ENCODE data around the gene GARS1. TPM values are rescaled to one million over a fixed set of nuclear protein-coding genes. Genes with fewer than 3 reads are reported as not detected.
A peak's percentile ranks its signal among the peaks of the same experiment; 100 is the strongest.

GARS1 gene
- total RNA-seq, 5 donors from 2014 or later (not counting 1 experiment from before 2014, with no cell fraction given): 78.8 to 121 (median 114) TPM

- Histone ChIP-seq H3K9me3 (no peaks in the 10 kb centered on the region), H3K27me3 (replicated peaks in 1 of 2; ENCODE audit: control insufficient read depth in 2 of 2, extremely low read depth in 1 of 2, insufficient read depth in 2 of 2, low read length in 1 of 2) (peaks cover 0 to 14% of the 10 kb centered on the region in 2 experiments), H3K4me1 (ENCODE audit: control insufficient read depth in 1 of 2, extremely low read depth in 1 of 2, insufficient read depth in 2 of 2, low read length in 2 of 2) (no peaks in the 10 kb centered on the region), H3K4me3 (ENCODE audit: control insufficient read depth in 1 of 2, extremely low read depth in 1 of 2, low read length in 1 of 2) (no peak overlapping the region), H3K27ac (ENCODE audit: low read length) (no peak overlapping the region), H3K36me3 (ENCODE audit: control insufficient read depth in 2 of 2, extremely low read depth in 1 of 2, insufficient read depth in 1 of 2, low read length in 1 of 2) (no peaks in the 10 kb centered on the region)
- WGBS (ENCODE audit: insufficient coverage): no CpG with 5 or more reads among the region's 3 CpGs
- no peaks in the 10 kb centered on the region for H3K9me3 Mint-ChIP-seq
- CTCF ChIA-PET: no interaction called here
- H3K4me3 Mint-ChIP-seq: no peak overlapping the region
- no peak overlapping the region for H3K27ac Mint-ChIP-seq
- no peaks in the 10 kb centered on the region for H3K4me1 Mint-ChIP-seq
- DNase-seq: peak in 1 of 35 experiments; percentile 13
- no peak for ATAC-seq (replicated peaks in 1 of 4)
- H3K36me3 Mint-ChIP-seq: no peaks in the 10 kb centered on the region
- POLR2A ChIA-PET: no interaction called here
- H3K27me3 Mint-ChIP-seq: peaks cover 0 to 4% of the 10 kb centered on the region in 2 donors
These were observed 64.6 kb downstream of the GARS1 start for GRCh38 chr7:30659312-30659711.

- H3K36me3 ChIP-seq (ENCODE audit: control insufficient read depth in 2 of 2, extremely low read depth in 1 of 2, insufficient read depth in 1 of 2, low read length in 1 of 2): no peaks in the 10 kb centered on the region
- no peak overlapping the region for H3K27ac ChIP-seq (ENCODE audit: low read length)
- ATAC-seq (replicated peaks in 1 of 4): no peak
- no peak for DNase-seq
- H3K4me3 Mint-ChIP-seq: no peak overlapping the region
- no peaks in the 10 kb centered on the region for H3K4me1 ChIP-seq (ENCODE audit: control insufficient read depth in 1 of 2, extremely low read depth in 1 of 2, insufficient read depth in 2 of 2, low read length in 2 of 2)
- H3K27me3 Mint-ChIP-seq: peaks cover 0 to 4% of the 10 kb centered on the region in 2 donors
- H3K9me3 Mint-ChIP-seq: no peaks in the 10 kb centered on the region
- CTCF ChIA-PET: no interaction called here
- no peaks in the 10 kb centered on the region for H3K9me3 ChIP-seq
- peaks cover 0 to 19% of the 10 kb centered on the region in 2 experiments for H3K27me3 ChIP-seq (replicated peaks in 1 of 2; ENCODE audit: control insufficient read depth in 2 of 2, extremely low read depth in 1 of 2, insufficient read depth in 2 of 2, low read length in 1 of 2)
- no peaks in the 10 kb centered on the region for H3K36me3 Mint-ChIP-seq
- H3K4me1 Mint-ChIP-seq: no peaks in the 10 kb centered on the region
- 81% methylated on average over 12 of the region's 16 CpGs for WGBS (ENCODE audit: insufficient coverage)
- no peak overlapping the region for H3K27ac Mint-ChIP-seq
- no peak overlapping the region for H3K4me3 ChIP-seq (ENCODE audit: control insufficient read depth in 1 of 2, extremely low read depth in 1 of 2, low read length in 1 of 2)
- POLR2A ChIA-PET: no interaction called here
These were observed 65.9 kb downstream of the GARS1 start for GRCh38 chr7:30660331-30661255.

- no peaks in the 10 kb centered on the region for H3K4me1 Mint-ChIP-seq
- H3K9me3 ChIP-seq: no peaks in the 10 kb centered on the region
- POLR2A ChIA-PET: no interaction called here
- H3K4me3 ChIP-seq (ENCODE audit: control insufficient read depth in 1 of 2, extremely low read depth in 1 of 2, low read length in 1 of 2): no peak overlapping the region
- H3K27ac Mint-ChIP-seq: no peak overlapping the region
- H3K36me3 ChIP-seq (ENCODE audit: control insufficient read depth in 2 of 2, extremely low read depth in 1 of 2, insufficient read depth in 1 of 2, low read length in 1 of 2): no peaks in the 10 kb centered on the region
- H3K27ac ChIP-seq (ENCODE audit: low read length): no peak overlapping the region
- no peak for DNase-seq
- peaks cover 0 to 4% of the 10 kb centered on the region in 2 donors for H3K27me3 Mint-ChIP-seq
- CTCF ChIA-PET: interaction anchor here in 1 of 2 donors (1.7 kb wide), 1 partner anchor 78 kb away, joined by 5 read pairs; no protein-coding TSS in a partner anchor
- H3K9me3 Mint-ChIP-seq: no peaks in the 10 kb centered on the region
- no peaks in the 10 kb centered on the region for H3K36me3 Mint-ChIP-seq
- ATAC-seq (replicated peaks in 1 of 4): no peak
- H3K27me3 ChIP-seq (replicated peaks in 1 of 2; ENCODE audit: control insufficient read depth in 2 of 2, extremely low read depth in 1 of 2, insufficient read depth in 2 of 2, low read length in 1 of 2): peaks cover 0 to 19% of the 10 kb centered on the region in 2 experiments
- H3K4me1 ChIP-seq (ENCODE audit: control insufficient read depth in 1 of 2, extremely low read depth in 1 of 2, insufficient read depth in 2 of 2, low read length in 2 of 2): no peaks in the 10 kb centered on the region
- no peak overlapping the region for H3K4me3 Mint-ChIP-seq
- WGBS (ENCODE audit: insufficient coverage): 37% methylated on average over 2 of the region's 6 CpGs
These were observed 67.2 kb downstream of the GARS1 start for GRCh38 chr7:30661926-30662325.

- Mint-ChIP-seq H3K36me3 (no peaks in the 10 kb centered on the region), H3K4me1 (no peaks in the 10 kb centered on the region), H3K4me3 (no peak overlapping the region), H3K27me3 (peaks cover 0 to 4% of the 10 kb centered on the region in 2 donors), H3K27ac (no peak overlapping the region), H3K9me3 (no peaks in the 10 kb centered on the region)
- ChIA-PET CTCF (interaction anchor here in 1 of 2 donors (1.7 kb wide), 1 partner anchor 78 kb away, joined by 5 read pairs; no protein-coding TSS in a partner anchor), POLR2A (interaction anchor here in 1 of 2 donors (0.6 kb wide), 1 partner anchor 52 kb away, joined by 3 read pairs; no protein-coding TSS in a partner anchor)
- no peak overlapping the region for H3K4me3 ChIP-seq (ENCODE audit: control insufficient read depth in 1 of 2, extremely low read depth in 1 of 2, low read length in 1 of 2)
- no peaks in the 10 kb centered on the region for H3K36me3 ChIP-seq (ENCODE audit: control insufficient read depth in 2 of 2, extremely low read depth in 1 of 2, insufficient read depth in 1 of 2, low read length in 1 of 2)
- peaks cover 0 to 19% of the 10 kb centered on the region in 2 experiments for H3K27me3 ChIP-seq (replicated peaks in 1 of 2; ENCODE audit: control insufficient read depth in 2 of 2, extremely low read depth in 1 of 2, insufficient read depth in 2 of 2, low read length in 1 of 2)
- DNase-seq (no peak), ATAC-seq (replicated peaks in 1 of 4) (no peak)
- H3K9me3 ChIP-seq: no peaks in the 10 kb centered on the region
- no peaks in the 10 kb centered on the region for H3K4me1 ChIP-seq (ENCODE audit: control insufficient read depth in 1 of 2, extremely low read depth in 1 of 2, insufficient read depth in 2 of 2, low read length in 2 of 2)
- 85% methylated on average over 5 of the region's 9 CpGs for WGBS (ENCODE audit: insufficient coverage)
- H3K27ac ChIP-seq (ENCODE audit: low read length): no peak overlapping the region
These were observed 67.8 kb downstream of the GARS1 start for GRCh38 chr7:30662431-30662939.

GRCh38 chr7:30663414-30663813 lies 68.7 kb downstream of the GARS1 start:
- DNase-seq (no peak), ATAC-seq (replicated peaks in 1 of 4) (no peak)
- ChIA-PET CTCF (interaction anchor here (0.5 to 1.7 kb wide), 3 partner anchors 15 to 318 kb away, joined by 3 to 11 read pairs (median 5); no protein-coding TSS in a partner anchor), POLR2A (no interaction called here)
- Histone ChIP-seq H3K27ac (ENCODE audit: low read length) (no peak overlapping the region), H3K27me3 (replicated peaks in 1 of 2; ENCODE audit: control insufficient read depth in 2 of 2, extremely low read depth in 1 of 2, insufficient read depth in 2 of 2, low read length in 1 of 2) (peaks cover 0 to 19% of the 10 kb centered on the region in 2 experiments), H3K4me3 (ENCODE audit: control insufficient read depth in 1 of 2, extremely low read depth in 1 of 2, low read length in 1 of 2) (no peak overlapping the region), H3K9me3 (no peaks in the 10 kb centered on the region), H3K4me1 (ENCODE audit: control insufficient read depth in 1 of 2, extremely low read depth in 1 of 2, insufficient read depth in 2 of 2, low read length in 2 of 2) (no peaks in the 10 kb centered on the region), H3K36me3 (ENCODE audit: control insufficient read depth in 2 of 2, extremely low read depth in 1 of 2, insufficient read depth in 1 of 2, low read length in 1 of 2) (no peaks in the 10 kb centered on the region)
- Mint-ChIP-seq H3K4me3 (no peak overlapping the region), H3K27me3 (peaks cover 0 to 4% of the 10 kb centered on the region in 2 donors), H3K4me1 (no peaks in the 10 kb centered on the region), H3K36me3 (no peaks in the 10 kb centered on the region), H3K27ac (no peak overlapping the region), H3K9me3 (no peaks in the 10 kb centered on the region)
- WGBS (ENCODE audit: insufficient coverage): no CpG with 5 or more reads among the region's 4 CpGs

GRCh38 chr7:30664184-30664885 lies 69.7 kb downstream of the GARS1 start:
- Mint-ChIP-seq H3K36me3 (no peaks in the 10 kb centered on the region), H3K4me1 (no peaks in the 10 kb centered on the region), H3K27ac (no peak overlapping the region), H3K4me3 (no peak overlapping the region), H3K9me3 (no peaks in the 10 kb centered on the region), H3K27me3 (peaks cover 0 to 4% of the 10 kb centered on the region in 2 donors)
- no CpG with 5 or more reads among the region's 2 CpGs for WGBS (ENCODE audit: insufficient coverage)
- Histone ChIP-seq H3K9me3 (no peaks in the 10 kb centered on the region), H3K36me3 (ENCODE audit: control insufficient read depth in 2 of 2, extremely low read depth in 1 of 2, insufficient read depth in 1 of 2, low read length in 1 of 2) (no peaks in the 10 kb centered on the region), H3K27ac (ENCODE audit: low read length) (no peak overlapping the region), H3K4me3 (ENCODE audit: control insufficient read depth in 1 of 2, extremely low read depth in 1 of 2, low read length in 1 of 2) (no peak overlapping the region), H3K27me3 (replicated peaks in 1 of 2; ENCODE audit: control insufficient read depth in 2 of 2, extremely low read depth in 1 of 2, insufficient read depth in 2 of 2, low read length in 1 of 2) (peaks cover 0 to 20% of the 10 kb centered on the region in 2 experiments), H3K4me1 (ENCODE audit: control insufficient read depth in 1 of 2, extremely low read depth in 1 of 2, insufficient read depth in 2 of 2, low read length in 2 of 2) (no peaks in the 10 kb centered on the region)
- DNase-seq (no peak), ATAC-seq (replicated peaks in 1 of 4) (no peak)
- CTCF ChIA-PET: no interaction called here
- POLR2A ChIA-PET: interaction anchor here in 1 of 2 donors (0.5 kb wide), 1 partner anchor 34 kb away, joined by 3 read pairs; no protein-coding TSS in a partner anchor

All from T-cell (primary cell).